Activated naive CD4-positive, alpha-beta T cell treated with anti-CD3 and anti-CD28 coated beads, Interleukin-2, amount 50 U/mL, for 24 hours (primary cell): Measurements from ENCODE around the gene VSTM2A.

Experiments used
- H3K27ac Mint-ChIP-seq: one replicate; pipeline ENCODE4 v1.8.0; 2021; ENCODE audit warnings: mild to moderate bottlenecking, mixed read lengths
- H3K27me3 Mint-ChIP-seq: one replicate; pipeline ENCODE4 v1.8.0; 2021; ENCODE audit warnings: mixed read lengths
- H3K36me3 Mint-ChIP-seq: one replicate; pipeline ENCODE4 v1.8.0; 2021; ENCODE audit warnings: mixed read lengths
- H3K4me1 Mint-ChIP-seq: one replicate; pipeline ENCODE4 v1.8.0; 2021; ENCODE audit warnings: mixed read lengths
- H3K4me3 Mint-ChIP-seq: one replicate; pipeline ENCODE4 v1.8.0; 2021; ENCODE audit warnings: mild to moderate bottlenecking, mixed read lengths
- H3K9me3 Mint-ChIP-seq: one replicate; pipeline ENCODE4 v1.8.0; 2021; ENCODE audit warnings: mixed read lengths

The VSTM2A gene

DNA sequence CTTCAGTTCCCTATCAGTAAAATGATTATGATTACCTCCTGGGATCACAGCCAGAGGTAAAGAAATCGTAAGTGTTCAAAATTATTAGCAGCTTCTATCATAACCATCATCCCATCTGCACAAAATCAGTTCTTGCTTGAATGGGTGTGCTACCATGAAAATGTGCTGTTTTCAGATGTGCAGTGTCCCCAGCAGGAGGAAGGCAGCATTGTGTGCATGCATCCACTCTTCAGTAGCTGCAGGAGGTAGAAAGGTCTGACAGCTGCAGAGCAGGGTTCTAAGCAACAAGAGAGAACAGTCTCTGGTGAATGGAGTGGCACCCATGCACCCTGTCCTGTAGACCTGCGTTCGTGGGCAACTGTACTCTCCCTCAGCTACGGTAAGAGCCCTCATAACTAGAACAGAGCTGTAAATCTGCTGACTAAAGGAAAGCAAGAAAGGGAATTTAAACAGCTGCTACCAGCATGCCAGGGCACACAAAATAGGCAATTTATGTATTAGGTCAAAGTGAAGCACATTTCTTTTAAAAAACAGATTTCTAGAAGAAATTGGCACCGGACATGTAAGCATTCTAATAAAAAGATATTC is 21.2 kb downstream of the VSTM2A start:
- H3K9me3 Mint-ChIP-seq = peaks cover 5% of the 10 kb centered on the region

DNA sequence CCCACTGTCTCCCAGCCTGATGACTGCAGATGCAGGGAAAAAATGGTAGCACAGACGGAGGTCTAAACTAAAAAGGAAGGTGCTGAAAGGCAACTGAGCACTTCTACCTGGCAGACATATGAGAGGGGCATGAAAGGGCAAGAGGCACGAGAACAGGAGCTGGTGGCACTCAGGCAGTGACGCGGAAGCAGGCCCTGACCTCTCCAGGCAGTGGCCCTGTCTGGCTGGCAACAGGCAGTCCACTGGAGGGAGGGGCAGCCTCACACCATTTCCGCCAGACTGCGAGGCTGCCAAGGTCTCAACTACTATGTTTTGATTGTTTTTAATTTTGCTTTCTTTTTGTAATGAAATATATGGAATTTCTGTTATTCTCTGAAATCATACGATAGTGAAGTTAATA is 23.3 kb downstream of the VSTM2A start:
- Mint-ChIP-seq H3K27ac (no peak overlapping the region), H3K4me3 (no peak overlapping the region), H3K27me3 (no peaks in the 10 kb centered on the region), H3K36me3 (no peaks in the 10 kb centered on the region), H3K4me1 (no peaks in the 10 kb centered on the region), H3K9me3 (peaks cover 5% of the 10 kb centered on the region)

More for the DNA sequence above, 21.2 kb downstream of the VSTM2A start:
- H3K27ac Mint-ChIP-seq = no peak overlapping the region
- H3K4me1 Mint-ChIP-seq = no peaks in the 10 kb centered on the region
- H3K4me3 Mint-ChIP-seq = no peak overlapping the region
- no peaks in the 10 kb centered on the region for H3K36me3 Mint-ChIP-seq
- no peaks in the 10 kb centered on the region for H3K27me3 Mint-ChIP-seq

DNA sequence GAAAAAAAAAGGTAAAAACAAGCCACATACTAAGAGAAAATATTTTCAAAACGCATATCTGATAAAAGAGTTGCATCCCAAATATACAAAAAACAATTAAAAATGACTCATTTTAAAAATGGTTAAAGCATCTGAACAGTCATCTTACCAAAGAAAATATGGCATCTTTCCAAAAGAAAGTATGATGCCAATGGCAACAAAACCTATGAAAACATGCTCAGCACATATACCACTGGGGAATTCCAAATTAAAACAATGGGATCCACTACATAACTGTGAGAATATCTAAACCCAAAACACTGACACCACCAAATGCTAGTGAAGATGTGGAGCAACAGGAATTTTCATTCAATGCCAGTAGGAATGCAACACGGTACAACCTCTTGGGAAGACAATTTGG is 39.3 kb downstream of the VSTM2A start:
- H3K36me3 Mint-ChIP-seq = no peaks in the 10 kb centered on the region

DNA sequence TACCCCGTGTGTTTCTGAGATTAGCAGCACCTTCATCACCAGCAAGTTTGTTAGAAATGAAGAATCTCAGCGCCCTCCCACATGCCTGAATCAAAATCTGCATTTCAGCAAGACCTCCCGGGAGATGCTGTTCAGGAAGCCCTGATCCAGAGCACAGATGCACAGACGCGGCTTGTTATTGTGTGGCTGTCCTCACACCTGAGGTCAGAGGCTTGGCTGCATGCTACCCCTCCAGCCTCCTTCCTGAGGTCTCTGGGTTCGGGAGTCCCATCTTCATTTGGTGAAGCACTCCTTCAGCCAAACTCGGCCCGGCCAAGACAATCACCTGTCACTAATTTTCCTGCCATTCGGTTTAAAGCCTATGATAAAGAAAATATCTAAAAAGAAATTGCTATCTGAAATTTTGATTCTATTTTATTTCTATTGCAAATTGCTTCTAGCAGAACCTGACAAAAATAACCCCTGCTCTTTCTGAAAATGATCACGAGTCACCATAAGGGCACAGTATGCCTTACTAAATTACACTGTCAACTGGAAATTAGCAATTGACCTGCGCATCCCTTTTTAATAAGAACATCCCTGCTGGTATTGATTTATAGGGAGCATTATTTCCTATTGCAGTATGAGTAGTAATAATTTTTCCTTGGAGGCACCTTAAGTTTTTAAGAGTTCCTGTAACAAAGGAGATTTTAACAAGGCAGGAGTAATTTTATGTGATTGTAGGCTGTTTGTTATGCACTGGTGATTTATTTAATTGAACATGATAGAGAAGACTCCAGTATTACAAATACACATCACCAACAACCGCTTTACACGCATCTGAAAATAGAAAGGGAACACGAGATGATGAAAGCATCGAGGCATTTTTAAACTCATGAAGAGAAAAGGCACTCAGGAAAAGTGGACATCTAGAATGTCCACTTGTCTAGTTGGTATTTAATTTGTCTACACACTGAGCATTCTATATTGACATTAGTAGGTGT is 49.5 kb downstream of the VSTM2A start:
- Mint-ChIP-seq H3K27ac (no peak overlapping the region), H3K9me3 (peaks cover 23% of the 10 kb centered on the region), H3K27me3 (no peaks in the 10 kb centered on the region), H3K4me3 (no peak overlapping the region), H3K36me3 (no peaks in the 10 kb centered on the region), H3K4me1 (no peaks in the 10 kb centered on the region)

More for the DNA sequence above, 39.3 kb downstream of the VSTM2A start:
- Mint-ChIP-seq H3K27me3 (no peaks in the 10 kb centered on the region), H3K9me3 (no peaks in the 10 kb centered on the region), H3K4me1 (no peaks in the 10 kb centered on the region), H3K27ac (no peak overlapping the region), H3K4me3 (no peak overlapping the region)

DNA sequence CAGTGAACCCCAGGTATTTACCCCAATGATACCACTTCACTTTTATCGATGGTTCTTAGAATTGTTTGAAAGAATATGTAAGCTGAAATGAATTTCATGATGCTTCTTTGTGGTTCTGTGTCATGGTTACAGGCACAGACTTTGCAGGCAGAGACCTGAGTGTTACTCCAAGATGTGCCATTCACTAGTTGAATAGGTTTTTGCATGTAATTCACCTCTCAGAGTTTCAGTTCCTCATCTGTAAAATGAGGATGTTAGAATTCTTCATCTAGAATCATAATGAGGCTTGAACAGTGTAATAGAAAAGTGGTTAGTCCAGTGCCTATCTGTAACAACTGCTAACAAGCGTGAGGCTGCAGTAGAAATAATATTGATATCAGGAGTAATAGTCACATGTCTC is 54.6 kb downstream of the VSTM2A start:
- Mint-ChIP-seq H3K27ac (no peak overlapping the region), H3K9me3 (peaks cover 19% of the 10 kb centered on the region), H3K4me1 (no peaks in the 10 kb centered on the region), H3K27me3 (no peaks in the 10 kb centered on the region), H3K36me3 (no peaks in the 10 kb centered on the region), H3K4me3 (no peak overlapping the region)

DNA sequence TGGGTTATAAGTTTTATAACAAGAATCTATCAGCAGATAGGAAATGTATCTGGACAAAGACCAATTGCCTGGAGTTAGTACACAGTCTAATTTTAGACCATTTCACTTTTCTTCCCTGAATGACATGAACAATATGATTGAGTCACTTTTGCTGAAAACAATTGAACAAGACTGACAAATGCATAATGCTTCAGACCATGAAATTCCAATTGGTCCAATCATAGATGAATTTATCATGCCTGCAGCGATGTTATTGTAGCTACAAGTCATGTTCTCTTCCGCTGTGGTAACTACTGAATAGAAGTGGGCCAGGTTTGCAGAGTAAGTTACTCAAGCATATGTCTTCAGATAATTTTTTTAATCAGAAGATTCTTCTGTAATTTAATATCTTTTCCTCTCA is 73.4 kb downstream of the VSTM2A start:
- Mint-ChIP-seq H3K4me3 (no peak overlapping the region), H3K36me3 (no peaks in the 10 kb centered on the region), H3K27me3 (no peaks in the 10 kb centered on the region), H3K27ac (no peak overlapping the region), H3K9me3 (peaks cover 5% of the 10 kb centered on the region), H3K4me1 (no peaks in the 10 kb centered on the region)
